Fibroblast of skin of back (primary cell): Measurements from ENCODE around the gene NMNAT2.
"Not testable (repeated sequence)": the region's sequence is repeated elsewhere in the genome, so short reads cannot be mapped to it uniquely, and the experiment has no call there.

Experiments used
- DNase-seq: peaks from one replicate; pipeline ENCODE4 v3.0.0-alpha.2; 2013

Gene NMNAT2

DNA sequence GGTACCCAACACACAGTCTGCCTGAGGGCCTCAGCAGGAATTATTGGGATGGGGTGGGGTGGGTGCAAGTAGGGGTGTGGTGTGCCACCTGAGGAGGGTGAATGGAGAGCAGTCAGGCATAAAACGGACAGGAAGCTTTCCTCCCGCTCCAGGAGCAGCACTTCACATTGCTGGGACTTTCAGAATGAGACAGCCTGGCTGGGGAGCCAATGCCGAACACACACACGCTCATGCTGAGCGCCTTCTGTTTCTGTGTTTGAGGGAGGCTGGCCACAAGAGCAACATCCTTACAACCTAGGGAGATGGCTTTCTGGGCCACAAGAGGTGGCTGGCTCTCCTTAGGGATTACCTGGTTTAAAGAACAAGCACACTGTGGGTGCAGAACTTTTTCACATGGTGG is 134.1 kb downstream of the NMNAT2 start:
- DNase-seq: no peak

DNA sequence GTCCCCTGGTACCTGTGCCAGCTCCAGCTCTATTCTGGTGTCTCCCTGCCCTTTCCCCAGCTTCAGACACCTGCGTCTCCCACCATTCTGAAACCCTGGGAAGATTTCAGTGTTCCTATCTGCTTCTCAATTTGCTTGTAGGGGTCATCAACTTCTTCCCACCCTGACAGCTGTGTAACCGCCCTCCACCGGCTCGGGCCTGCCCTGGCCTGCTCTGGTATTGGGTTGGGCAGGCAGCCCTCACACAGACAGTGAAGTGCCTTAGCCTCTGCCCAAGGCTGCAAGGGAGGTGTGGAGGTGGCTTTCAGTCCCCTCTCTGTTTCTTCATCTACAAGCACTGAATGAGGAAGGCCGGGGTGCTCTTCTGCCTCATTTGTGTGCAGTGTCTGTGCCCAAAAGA is 134.9 kb downstream of the NMNAT2 start:
- DNase-seq: no peak

DNA sequence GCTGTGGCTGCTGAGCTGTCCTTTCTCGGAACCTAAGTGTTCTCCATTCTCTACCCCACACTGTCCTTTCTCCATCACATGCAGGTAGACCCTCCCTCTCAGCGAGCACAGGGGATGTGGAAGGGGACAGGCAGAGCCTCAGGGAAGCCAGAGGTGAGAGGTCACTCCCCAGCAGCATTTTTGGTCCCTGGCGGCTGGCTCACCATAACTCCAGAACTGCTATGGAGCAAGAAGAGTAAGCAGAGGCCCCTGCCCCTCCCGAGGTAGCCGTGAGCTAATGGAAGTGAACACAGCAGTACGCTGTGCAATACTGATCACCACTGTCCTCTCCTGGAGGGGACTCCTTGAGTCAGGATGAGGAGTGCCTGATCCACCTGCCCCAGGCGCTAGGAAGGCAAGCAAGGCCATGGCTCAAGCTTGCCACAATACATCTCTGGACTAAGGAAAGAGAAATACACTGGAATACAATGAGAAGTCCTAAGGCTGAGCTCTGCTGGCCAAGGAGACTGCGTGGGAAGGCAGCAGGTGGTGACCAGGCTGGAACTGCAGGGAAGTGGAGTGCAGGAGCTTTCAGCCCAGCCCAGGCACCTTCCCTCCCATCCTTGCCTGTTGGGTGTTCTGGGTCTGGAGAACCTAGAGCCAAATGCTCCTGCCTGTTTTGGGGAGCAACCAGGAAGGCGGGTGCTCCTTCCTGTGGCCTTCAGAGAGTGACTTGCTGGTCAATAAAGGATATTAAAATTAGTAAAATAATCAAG is 135.9 kb downstream of the NMNAT2 start:
- DNase-seq: no peak

DNA sequence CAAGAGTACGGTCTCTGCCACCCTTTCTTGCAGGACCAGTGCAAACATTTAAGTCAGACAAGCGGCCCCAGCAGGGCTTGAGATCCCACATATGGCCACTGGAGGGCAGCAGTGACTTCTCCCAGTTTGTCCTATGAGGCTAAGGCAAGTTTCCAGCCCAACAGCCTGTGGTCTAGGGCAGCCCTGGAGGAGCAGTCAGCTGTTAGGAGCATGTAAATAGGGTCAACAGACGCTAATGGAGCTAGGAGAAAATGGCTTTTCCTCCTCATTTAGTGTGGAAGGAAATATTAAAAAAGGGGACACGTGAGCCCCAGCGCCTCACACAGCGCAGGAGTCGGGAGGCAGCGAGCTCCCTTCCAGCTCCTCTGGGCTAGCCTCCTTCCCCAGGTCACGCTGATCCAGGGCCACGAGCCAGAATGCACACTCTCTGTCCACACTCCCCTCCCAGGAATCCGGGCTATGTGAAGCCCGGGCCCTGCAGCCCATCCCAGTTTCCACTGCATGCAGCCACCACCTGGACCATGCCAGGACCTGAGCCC is 136.6 kb downstream of the NMNAT2 start:
- peak; percentile 88 for DNase-seq

DNA sequence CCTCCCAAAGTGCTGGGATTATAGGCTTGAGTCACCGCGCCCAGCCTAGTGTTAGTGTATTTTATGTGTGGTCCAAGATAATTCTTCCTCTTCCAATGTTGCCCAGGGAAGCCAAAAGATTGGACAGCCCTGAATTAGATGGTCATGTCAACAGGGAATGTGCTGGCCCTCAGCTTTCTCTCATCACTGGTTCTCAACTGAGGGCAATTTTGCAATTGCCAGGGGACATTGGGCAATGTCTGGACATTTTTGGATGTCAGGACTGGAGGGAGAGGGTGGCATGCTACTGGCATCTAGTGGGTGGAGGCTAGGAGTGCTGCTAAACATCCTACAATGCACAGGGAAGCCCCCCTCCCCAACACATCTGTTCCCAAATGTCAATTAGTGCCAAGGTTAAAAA is 137.1 kb downstream of the NMNAT2 start:
- peak; percentile 69 for DNase-seq

DNA sequence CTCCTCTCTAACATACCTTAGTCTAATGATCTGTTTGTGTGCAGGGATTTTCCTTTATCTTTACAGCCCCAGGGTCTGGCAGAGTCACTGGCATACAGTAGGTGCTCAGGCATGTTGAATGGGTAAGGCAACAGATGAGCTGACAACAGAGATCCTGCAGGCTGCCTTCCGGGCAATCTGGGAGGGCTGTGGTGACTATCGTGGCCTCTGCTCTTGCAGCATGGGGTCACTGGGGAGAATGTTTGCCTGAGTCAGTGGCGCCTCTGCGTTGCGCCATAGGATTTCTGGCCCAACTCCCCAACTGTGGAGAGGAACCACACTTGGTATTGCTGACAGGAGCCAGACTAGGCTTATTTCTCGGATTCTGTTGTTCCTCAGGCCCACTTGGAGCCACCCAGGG is 138.3 kb downstream of the NMNAT2 start:
- DNase-seq: peak; percentile 67

DNA sequence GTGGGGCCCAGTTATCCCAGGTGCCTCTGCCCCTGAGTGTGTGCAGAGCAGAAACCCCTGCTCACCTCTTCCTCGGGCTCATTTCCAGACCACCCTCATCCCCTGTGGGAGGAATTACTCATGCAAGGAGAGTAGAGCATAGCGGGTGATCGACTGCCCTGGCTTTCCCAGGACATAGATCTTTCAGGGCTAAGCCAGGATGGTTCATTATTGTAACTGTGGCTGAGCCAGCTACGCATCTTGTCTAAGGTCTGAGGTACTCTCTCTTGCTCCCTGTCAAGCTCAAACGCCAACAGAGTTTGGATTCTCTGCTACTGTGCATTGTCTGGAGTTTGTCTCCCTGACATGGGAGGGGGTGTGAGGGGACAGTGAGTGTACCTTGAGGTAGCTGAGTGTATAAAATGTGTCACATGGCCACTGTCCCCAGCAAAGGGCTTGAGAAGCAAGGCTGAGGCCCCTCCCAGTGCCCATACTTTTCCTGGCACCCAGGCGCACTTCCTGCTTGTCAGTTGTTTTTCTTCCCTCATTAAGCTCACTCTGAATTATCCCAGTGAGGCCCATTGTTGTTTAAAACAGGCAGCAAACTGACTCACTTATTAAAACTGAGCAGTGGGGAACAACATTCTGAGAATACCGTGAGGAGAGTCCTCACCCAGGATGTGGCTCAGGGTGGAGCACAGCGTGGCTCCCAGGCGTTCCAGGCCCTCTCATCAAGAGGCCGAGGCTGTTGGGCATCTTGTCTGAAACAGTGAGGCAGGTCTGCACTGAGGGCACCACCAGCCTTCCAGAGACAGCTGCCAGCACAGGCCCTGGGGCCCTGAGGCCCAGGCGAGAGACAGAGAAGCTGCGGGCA is 139.2 kb downstream of the NMNAT2 start:
- DNase-seq: peak; percentile 93

DNA sequence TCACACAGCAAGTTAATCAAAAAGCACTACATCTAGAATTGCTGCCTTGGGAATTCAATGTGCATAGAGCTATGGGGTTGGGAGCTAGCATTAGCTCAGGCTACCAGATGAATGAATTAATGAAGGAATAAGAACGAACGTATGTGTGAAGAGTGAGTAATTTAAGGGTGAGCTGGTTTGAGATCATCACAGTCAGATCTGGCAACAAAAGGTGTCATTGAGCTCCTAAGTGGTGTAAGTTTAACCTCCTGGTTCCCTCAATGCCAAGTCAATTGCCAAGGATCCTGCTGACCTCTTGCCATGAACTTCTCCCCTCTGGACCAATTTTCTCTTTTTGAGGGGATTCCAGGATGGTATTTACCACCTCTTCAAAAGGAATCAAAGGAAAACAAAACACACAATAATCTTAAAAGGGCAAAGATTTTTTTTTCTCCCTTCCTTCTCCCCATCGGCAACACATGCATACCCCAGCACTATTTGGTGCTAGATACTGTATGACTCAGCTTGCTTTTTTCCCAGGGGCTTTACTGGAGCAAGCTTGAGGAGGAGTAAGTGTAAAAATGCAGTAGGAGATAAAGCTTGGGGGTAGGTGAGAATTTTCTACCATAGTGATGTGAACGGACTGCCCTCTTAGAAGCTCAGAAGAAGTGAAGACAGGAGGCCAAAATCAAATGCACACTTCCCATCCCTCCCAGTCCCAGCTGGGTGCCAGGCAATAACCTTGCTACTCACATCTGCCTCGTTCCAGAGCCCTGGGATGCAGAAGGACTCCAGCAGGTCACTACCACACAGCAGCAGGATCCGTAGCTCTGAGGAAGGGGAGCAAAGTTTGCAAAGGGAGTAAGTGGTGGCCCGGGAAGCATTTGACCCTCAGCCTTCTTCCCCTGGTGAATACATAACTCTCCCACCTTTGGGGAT is 140.1 kb downstream of the NMNAT2 start:
- DNase-seq: peak; percentile 90

DNA sequence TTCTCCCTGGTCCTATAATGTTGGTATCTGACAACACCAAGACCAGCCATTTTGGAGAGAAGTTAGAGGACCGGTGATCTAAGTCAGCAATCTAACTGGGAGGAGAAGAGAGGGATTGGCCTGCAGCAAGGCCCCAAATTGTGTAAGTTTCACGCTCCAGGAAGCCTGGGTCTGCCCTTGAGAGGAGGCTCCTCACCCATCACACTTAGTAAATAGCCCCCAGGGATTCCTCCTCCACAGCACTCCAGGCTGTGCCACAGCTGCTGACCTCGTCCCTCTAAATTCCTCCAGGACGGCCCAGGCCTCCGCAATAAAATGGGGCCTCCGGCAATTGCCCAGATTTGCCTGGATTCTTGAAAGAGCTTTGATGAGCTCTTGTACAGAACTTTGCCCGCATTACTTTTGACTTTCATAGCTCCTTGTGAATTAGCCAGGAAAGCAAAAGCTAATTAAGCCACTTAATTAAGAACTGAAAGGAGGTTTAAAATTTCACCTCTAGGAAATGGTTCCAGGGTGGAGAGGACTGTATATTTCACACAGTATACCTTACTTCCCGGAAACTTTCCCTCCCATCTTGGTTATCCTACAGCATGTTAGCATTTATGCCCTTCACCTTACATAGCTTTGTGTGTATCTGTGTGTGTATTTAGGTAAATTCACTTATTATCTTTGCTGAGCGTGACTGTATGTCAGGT is 141.6 kb downstream of the NMNAT2 start:
- no peak for DNase-seq

DNA sequence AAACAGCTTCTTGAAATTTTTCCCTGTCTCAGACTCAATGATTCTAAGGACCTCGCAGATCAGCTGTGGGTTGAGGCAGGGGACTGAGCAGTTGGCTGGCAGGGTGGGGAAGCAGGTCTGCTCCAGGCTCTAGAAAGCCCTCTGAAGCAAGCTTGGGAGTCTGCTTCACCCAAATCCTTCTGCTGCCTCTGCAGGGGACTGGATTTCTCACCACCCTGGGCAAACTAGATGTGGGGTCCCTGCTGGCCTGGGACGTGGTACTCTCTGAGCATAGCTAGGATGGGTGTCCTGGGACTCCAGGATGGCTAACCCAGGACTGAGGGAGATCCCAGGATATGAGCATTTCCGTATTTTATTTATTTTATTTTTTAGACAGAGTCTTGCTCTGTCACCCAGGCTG is 142.9 kb downstream of the NMNAT2 start:
- DNase-seq: no peak

DNA sequence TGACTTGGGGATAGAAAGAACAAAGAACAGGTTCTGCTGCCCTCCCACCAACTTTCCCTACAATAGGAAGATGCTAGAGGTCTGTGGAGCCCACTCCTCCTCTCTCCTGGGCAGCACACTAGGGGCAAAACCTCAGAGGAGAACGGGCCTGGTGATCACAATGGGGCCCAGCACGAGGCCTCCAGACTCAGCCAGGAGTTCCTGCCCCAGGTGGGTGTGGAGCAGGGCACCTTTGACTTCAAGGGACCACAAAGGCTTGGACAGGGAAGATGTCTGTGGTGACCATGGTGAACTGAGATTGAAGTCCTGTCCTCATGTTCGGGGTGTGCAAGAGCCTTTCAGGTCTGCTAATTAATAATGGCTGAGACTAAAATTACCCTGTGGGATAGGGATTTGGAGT is 143.3 kb downstream of the NMNAT2 start:
- no peak for DNase-seq

DNA sequence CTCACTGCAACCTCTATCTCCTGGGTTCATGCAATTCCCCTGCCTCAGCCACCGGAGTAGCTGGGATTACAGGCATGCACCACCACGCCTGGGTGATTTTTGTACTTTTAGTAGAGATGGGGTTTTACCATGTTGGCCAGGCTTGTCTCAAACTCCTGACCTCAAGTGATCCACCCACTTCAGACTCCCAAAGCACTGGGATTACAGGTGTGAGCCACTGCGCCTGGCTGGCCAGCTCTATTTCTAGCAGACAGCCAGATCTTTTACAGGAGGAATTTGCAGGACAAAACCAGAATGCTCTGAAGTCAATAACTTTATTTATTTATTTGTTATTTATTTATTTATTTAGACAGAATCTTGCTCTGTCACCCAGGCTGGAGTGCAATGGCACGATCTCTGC is 144.2 kb downstream of the NMNAT2 start:
- DNase-seq: not testable (repeated sequence)

DNA sequence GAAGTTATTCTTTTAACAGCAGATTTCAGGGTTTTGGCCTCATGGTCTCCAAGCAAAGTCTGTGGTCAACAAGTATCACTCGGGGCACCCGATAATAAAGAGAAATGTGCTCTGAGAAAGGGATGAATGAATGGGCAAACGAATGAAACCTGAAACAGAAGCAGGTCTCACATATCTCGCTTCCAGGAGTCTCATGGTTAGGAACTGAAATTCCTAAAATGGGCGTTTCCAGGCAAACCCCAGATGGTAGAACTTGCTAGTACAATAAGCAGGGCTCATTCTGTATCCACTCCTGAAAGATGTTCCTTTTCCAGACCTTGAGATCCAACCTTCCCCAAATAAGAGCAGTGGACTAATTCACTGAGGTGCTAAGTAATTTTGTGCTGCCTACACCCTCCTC is 144.9 kb downstream of the NMNAT2 start:
- DNase-seq: peak; percentile 58

DNA sequence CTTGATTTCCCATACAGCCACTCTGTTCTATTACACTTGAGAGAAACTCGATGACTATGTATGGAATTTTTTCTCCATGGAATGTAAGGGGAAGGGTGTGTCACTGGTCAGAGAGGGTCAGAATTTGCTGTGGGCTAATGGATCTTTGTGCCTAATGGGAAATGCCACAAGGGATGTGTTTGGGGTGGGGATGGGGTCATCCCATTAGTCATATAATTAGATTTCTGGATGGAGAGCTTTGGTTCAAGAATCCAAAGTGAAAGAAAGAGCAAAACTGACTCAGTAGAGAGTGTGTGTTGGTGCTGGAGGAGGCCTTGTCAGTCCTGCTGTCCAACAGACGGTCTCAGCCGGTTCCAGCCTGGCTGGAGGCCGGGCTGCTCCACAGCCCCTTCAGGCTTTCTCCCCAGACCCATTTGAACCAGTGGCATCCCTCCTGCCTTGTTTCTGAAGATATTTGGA is 145.8 kb downstream of the NMNAT2 start:
- DNase-seq: peak; percentile 97

DNA sequence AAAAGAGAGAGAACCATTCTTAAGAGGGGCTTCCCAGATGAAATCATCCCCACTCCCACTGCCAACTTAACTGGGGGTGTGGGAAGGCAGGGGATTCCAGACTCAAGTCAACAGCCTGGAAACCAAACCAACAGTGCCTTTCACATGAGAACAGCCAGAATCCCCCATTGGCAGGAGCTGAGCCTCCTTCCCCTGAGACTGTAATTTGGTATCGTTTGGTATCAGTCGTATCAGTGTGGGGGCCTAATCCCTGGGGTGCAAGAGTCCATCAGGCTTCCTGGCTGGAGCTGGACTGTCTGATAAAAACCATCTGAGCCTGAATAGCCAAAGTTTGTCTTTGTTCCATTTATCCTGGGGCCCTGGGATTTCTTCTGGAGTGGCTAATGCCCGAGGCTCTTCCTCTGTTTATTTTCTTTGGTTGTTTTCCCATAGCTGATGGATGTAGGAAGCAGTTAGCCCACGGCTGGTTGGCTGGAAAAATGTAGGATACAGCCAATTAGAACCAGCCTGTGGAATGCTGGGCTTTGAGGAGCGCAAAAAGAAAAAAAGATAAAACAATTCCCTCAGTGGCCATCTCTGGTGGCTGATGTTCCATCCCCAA is 147.5 kb downstream of the NMNAT2 start:
- DNase-seq: peak; percentile 97

DNA sequence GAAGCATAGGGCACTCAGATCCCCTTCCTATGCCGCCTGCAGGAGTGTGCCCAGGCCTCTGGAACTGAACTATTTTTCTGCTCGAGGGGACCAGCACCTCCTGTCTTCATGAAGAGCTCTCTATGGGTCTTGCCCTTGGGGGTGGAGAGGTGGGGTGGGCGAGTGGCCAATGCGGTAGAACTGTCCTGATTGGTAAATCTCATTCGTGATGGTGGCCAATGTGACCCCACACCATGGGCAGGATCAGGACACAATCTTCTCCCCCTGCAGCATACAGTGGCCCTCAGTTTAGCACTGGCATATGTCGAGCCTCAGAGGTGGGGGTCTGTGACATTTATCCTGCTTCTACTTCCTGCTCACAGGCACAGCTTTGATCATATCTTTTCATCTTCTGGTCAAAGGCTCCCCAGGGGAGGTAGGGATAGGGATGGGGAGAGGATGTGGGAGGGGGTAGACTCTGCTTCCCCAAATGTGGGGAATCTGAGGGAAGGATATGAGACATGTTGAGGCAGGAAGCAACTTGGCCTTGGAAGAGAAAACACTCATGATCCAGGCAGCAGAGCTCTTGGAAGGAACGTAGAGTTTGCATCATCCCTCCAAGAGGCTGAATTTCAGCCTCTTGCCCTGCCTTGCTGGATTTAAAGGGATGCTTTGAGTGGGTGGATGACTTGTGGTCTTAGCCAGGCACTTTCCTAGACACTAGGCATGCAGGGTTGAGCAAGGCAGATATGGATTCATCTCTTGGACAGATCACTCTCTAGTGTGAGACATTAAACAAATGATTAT is 150.3 kb downstream of the NMNAT2 start:
- DNase-seq: peak; percentile 92

DNA sequence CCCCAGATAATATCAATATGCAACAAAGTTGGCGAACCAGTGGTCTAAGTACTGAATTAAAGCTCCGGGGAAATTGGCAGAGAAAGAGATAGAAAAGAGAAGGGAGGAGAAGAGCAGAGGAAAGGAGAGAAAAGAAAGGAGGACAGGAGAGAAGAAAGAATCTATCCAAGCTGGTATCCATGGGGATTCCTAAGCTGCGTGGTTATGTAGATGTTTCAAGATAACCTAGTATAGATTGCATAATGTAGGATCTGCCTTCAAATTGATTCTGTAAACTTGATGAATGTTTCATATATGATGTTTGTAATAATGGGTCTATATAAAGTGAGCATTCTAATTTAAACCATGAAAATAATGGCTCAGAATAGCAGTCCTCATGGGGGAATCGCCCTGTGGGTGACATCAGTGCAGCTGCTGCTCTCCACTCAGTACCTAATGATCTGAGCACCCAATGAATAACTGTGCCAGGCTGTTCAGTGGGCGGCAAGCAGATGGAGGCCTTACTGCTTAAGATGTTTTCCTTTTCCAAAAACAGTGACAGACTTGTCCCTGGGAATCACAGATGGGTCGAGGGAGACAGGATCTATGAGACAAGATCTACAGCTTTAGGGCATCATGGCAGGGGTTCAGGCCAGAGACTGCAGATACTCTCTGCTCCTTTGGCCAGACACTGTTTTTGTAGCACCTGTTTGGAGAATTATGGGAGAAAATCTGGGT is 154.1 kb downstream of the NMNAT2 start:
- no peak for DNase-seq

DNA sequence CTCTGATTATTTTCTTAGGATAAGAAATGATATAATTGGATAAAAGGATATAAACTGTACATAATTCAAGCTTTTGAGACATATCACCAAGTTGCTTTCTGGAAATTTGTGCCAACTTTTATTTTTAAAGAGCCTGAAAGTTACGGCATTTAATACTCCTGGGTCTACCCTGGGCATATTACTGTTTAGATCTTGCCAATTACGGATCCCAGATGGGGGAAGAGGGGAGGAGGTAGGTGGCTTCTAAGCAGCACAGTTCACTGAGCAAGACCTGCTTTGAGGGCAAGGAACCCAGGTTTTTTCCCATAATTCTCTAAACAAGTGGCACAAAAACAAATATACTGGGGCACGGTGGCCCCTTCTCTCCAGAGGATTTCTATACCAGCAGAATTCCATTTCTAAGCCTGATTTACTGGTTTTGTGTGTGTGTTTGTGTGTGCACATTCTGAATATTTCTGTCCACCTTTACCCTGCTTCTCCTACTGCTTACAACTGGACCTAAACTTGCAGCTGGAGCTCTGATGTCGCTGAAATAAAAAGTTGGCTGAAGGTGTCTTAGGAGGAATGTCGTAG is 155.5 kb downstream of the NMNAT2 start:
- DNase-seq: no peak

DNA sequence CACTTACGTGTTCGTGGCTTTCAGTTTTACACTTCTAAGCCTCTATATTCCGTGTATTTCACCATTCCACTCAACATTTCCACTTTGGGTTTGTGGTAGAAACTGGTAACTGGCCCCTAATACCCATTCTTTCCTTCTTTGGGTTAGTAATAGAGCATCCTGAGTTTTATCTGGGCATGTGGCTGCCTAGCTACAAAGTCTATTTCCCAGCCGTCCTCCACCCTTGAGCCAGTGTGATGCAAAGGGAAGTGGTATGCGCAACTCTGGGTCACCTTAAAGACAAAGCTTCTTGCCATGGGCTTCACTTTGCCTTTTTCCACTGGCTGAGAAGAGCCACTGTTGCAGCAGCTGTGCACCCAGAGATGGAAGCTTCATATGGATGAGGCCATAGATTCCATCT is 158.3 kb downstream of the NMNAT2 start:
- no peak for DNase-seq

DNA sequence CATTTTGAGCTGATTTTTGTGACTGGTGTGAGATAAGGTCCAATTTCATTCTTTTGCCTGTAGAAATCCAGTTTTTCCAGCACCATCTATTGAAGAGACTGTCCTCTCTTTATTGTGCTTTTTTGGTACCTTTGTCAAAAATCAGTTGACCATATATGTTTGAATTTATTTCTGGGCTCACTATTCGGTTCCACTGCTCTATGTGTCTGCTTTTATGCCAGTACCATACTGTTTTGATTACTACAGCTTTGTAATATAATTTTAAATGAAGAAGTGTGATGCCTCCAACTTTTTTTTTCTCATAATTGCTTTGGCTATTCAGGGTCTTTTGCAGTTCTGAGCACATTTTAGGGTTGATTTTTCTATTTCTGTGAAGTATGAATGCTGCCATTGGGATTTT is 163.1 kb downstream of the NMNAT2 start:
- no peak for DNase-seq
